T-helper 1 cell treated with Interleukin-12 subunit alpha and Interleukin-12 subunit beta and Interleukin-4 antibody, amounts not matched to agents 30 μg/mL and 1 μg/mL, for 36 hours (primary cell): ENCODE data around the gene ADRM1.

ENCODE experiments used
- H3K27ac Mint-ChIP-seq: one replicate; pipeline ENCODE4 v1.8.0; 2021; ENCODE audit warnings: mild to moderate bottlenecking, mixed read lengths
- H3K27me3 Mint-ChIP-seq: one replicate; pipeline ENCODE4 v1.8.0; 2021; ENCODE audit warnings: low read depth, mixed read lengths
- H3K36me3 Mint-ChIP-seq: one replicate; pipeline ENCODE4 v1.8.0; 2021; ENCODE audit warnings: low read depth, mixed read lengths
- H3K4me1 Mint-ChIP-seq: one replicate; pipeline ENCODE4 v1.8.0; 2021; ENCODE audit warnings: low read depth, mixed read lengths
- H3K4me3 Mint-ChIP-seq: one replicate; pipeline ENCODE4 v1.8.0; 2021; ENCODE audit warnings: mild to moderate bottlenecking, moderate library complexity, mixed read lengths
- H3K9me3 Mint-ChIP-seq: one replicate; pipeline ENCODE4 v1.8.0; 2021; ENCODE audit warnings: mixed read lengths

ADRM1 gene

DNA sequence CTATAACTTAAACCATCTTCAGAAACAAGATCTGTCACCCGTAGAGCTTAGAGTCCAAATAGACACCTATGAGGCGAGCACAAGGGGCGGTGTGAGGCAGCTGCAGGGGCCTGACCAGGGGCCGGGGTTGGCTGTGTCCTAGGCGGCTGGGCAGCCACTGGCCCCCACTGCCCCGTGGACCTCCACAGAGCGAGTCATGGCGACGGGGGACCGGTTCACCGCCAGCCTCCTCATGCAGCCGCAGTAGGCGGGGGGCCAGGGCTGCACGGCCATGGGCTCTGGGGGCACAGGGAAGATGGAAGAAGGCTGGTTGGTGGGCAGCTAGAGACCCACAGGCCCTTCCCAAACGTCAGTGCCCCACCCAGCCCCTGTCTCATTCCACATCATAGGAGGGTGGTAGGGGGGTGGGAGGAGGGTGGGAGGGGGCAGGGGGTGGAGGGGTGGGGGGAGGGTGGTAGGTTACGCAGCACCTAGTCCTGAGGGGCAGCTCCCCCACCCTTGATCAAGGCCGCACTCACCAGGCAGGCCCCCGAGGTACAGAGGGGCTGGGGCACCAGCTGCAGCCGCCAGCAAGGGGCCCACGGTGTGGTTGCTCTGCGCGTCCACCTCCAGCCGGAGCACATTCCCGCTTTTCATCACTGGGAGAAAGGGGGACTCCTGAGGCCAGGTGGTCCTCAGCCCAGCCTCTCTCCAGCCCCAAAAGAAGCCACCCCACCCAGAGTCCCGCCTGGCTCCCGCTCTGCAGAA lies 6.6 kb downstream of the ADRM1 start:
- H3K9me3 Mint-ChIP-seq, result no peaks in the 10 kb centered on the region
- peaks cover 7% of the 10 kb centered on the region for H3K4me1 Mint-ChIP-seq
- H3K27ac Mint-ChIP-seq, result no peak overlapping the region
- no peaks in the 10 kb centered on the region for H3K27me3 Mint-ChIP-seq
- H3K36me3 Mint-ChIP-seq, result peaks cover 13% of the 10 kb centered on the region
- H3K4me3 Mint-ChIP-seq, result no peak overlapping the region

DNA sequence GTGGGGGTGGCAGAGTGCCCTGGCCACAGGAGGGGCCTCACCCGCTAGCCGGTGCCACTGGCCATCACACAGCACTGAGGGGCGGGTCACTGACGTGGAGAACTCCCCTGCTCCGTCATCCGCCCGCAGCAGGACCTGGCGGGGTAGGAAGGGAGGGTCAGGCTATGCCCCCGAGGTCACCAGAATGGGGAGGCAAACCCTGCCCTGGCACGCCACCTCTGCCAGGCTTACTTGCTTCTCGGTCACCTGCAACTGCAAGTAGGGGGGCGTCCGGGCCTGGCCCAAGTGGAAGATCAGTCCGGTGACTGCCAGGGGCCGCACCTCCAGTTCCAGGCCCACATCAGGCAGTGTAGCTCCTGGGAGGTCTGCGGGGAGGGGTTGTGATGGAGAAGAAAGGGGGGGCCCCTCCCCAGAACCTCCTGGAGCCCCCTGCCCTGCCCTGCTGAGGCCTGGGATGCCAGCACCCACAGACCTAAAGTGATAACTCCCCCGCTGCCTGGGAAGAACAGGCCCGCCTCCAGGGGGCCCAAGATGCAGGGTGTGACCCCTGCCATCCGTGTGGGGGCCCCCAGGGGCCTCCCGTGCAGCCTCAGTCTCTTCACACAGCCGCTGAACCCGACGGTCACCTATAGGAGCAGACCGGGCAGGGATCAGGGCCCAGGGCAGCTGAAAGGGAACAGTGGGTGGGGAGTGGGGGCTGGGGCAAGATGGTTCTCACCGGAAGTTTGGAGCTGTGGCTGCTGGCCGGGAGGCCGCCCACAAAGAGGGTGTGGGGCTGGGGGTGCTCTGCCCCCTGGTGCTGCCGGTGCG lies 7.4 kb downstream of the ADRM1 start:
- no peaks in the 10 kb centered on the region for H3K9me3 Mint-ChIP-seq
- no peak overlapping the region for H3K27ac Mint-ChIP-seq
- H3K36me3 Mint-ChIP-seq, result peaks cover 12% of the 10 kb centered on the region
- H3K4me1 Mint-ChIP-seq, result peaks cover 3% of the 10 kb centered on the region
- H3K27me3 Mint-ChIP-seq, result no peaks in the 10 kb centered on the region
- H3K4me3 Mint-ChIP-seq, result no peak overlapping the region

DNA sequence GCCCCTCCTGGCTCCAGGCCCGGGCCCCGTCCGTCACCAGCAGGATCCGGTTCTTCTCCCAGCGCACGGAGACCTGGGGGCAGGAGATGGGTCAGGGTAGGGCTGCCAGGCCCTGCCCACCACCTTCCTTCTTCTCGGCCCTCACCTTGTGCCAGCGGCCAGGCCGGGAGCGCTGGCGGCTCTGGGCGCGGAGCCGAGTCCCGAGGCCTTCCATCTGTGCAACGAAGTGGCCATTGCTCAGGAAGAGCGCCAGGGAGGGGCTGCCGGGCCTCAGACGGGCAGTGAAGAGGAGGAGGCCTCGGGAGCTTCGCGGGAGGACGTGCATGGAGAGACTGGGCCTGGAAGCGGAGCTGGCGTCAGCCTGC lies 7.9 kb downstream of the ADRM1 start:
- no peak overlapping the region for H3K4me3 Mint-ChIP-seq
- H3K9me3 Mint-ChIP-seq, result no peaks in the 10 kb centered on the region
- no peaks in the 10 kb centered on the region for H3K27me3 Mint-ChIP-seq
- H3K4me1 Mint-ChIP-seq, result no peaks in the 10 kb centered on the region
- H3K36me3 Mint-ChIP-seq, result peaks cover 9% of the 10 kb centered on the region
- no peak overlapping the region for H3K27ac Mint-ChIP-seq

DNA sequence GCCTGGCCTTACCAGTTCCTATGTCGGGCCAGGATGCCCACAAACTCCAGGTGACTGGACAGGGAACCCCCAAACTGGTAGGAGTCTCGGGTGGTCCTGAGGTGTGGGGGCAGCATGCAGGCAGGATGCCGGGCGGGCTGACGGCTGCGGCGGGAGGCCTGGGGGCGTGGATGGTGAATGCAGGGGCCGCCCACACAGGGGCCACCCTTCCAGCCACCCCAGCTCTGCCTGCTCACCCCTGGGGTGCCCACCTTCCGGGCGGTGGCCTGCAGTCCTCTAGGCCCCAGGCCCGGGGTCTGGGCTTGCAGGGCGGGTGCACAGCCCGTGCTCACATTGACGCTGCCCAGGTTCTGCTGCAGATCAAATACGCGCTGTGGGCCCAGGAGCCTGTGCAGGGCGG lies 8.4 kb downstream of the ADRM1 start:
- no peaks in the 10 kb centered on the region for H3K4me1 Mint-ChIP-seq
- no peaks in the 10 kb centered on the region for H3K9me3 Mint-ChIP-seq
- no peak overlapping the region for H3K27ac Mint-ChIP-seq

DNA sequence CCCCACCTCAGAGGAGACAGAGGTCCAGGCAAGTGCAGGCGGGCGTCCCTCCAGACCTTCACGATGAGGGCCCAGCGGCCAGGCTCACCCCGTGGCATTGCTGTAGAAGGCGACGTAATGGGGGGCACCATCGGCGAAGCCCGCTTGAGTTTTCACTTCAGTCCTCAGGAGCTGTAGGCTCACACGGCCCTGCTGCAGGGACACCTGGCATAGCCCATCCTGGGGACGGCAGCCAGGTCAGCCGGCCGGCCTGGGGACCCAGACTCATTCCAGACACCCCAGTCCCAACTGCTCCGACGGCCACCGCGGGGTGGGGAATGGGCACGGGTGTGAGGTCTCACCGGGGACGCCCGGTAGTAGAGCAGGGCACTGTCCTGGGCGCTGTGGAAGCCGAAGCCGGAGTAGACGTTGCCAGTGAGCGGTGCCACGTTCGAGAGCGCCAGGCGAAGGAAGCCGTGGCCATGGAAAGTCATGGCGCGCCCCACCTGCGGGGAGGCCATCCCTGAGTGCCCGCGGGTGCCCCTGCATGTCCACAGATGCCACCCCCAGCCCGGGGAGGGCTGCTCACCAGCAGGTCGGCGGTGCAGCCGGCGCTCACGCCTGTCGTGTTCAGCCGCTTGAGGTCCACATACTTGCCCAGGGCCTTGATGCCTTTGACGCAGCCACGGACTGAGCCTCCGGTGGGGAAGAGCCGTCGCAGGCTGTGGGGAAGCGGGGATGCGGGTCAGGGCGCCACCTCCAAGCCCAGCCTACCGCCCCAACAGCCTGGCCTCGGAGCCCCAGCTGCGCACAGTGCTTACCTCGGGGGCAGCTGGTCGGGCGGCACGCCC lies 9.2 kb downstream of the ADRM1 start:
- Mint-ChIP-seq H3K27ac (no peak overlapping the region), H3K36me3 (peaks cover 6% of the 10 kb centered on the region), H3K4me3 (no peak overlapping the region), H3K27me3 (no peaks in the 10 kb centered on the region), H3K9me3 (no peaks in the 10 kb centered on the region), H3K4me1 (no peaks in the 10 kb centered on the region)

More for the DNA sequence above, 8.4 kb downstream of the ADRM1 start:
- Mint-ChIP-seq H3K27me3 (no peaks in the 10 kb centered on the region), H3K36me3 (peaks cover 6% of the 10 kb centered on the region), H3K4me3 (no peak overlapping the region)

DNA sequence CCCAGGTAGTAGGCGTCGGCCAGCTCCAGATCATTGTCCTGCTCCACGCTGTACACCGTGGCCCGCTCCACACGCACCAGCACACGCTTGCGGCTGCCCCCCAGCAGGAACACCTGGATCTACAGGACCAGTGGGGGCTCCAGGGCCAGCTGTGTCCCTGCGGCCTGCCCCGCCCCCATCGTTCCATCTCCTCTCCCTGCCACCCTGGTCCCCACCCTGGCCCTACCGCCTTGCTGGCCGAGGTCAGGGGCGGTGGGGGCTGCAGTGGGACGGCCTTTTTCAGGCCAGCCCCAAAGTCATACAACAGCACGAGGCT lies 9.8 kb downstream of the ADRM1 start:
- H3K4me3 Mint-ChIP-seq, result no peak overlapping the region
- no peaks in the 10 kb centered on the region for H3K9me3 Mint-ChIP-seq
- H3K4me1 Mint-ChIP-seq, result no peaks in the 10 kb centered on the region
- H3K27me3 Mint-ChIP-seq, result no peaks in the 10 kb centered on the region
- no peak overlapping the region for H3K27ac Mint-ChIP-seq
- peaks cover 6% of the 10 kb centered on the region for H3K36me3 Mint-ChIP-seq

DNA sequence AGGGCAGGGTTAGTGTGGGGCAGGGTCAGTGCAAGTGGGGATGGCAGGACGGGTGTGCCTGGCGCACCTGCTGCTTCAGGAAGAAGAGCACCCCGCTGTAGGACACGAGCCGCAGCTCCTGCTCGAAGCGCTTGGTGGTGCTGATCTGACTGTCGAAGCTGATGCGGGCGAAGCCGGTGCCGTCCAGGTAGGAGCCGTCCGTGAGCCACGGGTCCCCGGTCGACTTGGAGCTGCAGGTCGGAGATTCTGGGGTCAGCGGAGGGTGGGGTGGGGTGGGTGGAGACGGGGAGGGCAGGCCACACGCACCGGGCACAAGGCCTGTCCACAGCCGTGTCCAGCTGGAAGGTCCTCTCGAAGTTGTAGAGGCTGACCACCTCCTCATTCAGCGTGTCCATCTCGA lies 10.2 kb downstream of the ADRM1 start:
- H3K36me3 Mint-ChIP-seq, result peaks cover 6% of the 10 kb centered on the region
- H3K27me3 Mint-ChIP-seq, result no peaks in the 10 kb centered on the region
- no peaks in the 10 kb centered on the region for H3K9me3 Mint-ChIP-seq
- no peaks in the 10 kb centered on the region for H3K4me1 Mint-ChIP-seq
- no peak overlapping the region for H3K27ac Mint-ChIP-seq
- no peak overlapping the region for H3K4me3 Mint-ChIP-seq

DNA sequence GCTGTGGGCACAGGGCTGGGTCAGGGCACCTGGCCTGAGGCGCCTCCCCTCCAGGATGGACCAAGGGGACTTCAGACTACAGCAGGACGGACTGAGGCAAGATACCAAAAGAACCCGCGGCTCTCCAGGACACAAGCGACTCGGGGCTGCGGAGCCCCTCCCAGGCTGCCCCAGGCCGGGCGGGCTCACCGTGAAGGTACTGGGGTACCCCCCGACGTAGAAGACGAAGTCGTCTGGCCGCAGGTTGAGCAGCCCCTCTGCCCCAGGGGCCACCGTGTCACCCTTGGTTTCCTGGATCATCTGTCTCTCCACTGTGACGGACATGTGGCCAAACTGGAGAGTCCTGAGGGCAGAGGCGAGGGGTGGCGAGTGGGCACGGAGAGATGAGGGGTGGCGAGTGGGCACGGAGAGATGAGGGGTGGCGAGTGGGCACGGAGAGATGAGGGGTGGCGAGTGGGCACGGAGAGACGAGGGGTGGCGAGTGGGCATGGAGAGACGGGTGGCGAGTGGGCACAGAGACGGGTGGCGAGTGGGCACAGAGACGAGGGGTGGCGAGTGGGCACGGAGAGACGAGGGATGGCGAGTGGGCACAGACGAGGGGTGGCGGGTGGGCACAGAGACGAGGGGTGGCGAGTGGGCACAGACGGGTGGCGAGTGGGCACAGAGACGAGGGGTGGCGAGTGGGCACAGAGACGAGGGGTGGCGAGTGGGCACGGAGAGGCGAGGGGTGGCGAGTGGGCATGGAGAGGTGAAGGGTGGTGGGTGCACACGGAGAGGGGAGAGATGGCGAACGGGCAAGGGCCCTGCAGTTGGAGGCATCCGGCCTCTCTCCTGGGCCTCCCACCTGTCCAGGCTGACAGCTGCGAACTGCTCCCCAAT lies 10.9 kb downstream of the ADRM1 start:
- Mint-ChIP-seq H3K4me1 (no peaks in the 10 kb centered on the region), H3K9me3 (no peaks in the 10 kb centered on the region), H3K27me3 (no peaks in the 10 kb centered on the region), H3K36me3 (peaks cover 2% of the 10 kb centered on the region), H3K27ac (no peak overlapping the region), H3K4me3 (no peak overlapping the region)

DNA sequence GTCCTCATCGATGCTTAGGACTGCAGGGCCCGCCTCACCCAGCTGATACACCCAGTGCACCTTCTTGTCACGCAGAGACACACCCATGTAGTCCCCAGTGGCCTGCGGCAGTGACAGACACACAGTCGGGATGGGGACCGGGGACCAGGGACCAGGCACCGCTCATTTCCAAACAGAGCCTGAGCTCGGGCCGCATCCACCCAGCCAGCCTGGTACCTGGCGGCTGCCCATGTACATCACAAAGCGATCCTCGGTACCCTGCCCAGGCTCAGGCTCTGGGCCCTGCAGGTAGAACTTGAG lies 11.5 kb downstream of the ADRM1 start:
- Mint-ChIP-seq H3K4me3 (no peak overlapping the region), H3K27ac (no peak overlapping the region), H3K9me3 (no peaks in the 10 kb centered on the region), H3K36me3 (no peaks in the 10 kb centered on the region), H3K27me3 (no peaks in the 10 kb centered on the region), H3K4me1 (no peaks in the 10 kb centered on the region)

DNA sequence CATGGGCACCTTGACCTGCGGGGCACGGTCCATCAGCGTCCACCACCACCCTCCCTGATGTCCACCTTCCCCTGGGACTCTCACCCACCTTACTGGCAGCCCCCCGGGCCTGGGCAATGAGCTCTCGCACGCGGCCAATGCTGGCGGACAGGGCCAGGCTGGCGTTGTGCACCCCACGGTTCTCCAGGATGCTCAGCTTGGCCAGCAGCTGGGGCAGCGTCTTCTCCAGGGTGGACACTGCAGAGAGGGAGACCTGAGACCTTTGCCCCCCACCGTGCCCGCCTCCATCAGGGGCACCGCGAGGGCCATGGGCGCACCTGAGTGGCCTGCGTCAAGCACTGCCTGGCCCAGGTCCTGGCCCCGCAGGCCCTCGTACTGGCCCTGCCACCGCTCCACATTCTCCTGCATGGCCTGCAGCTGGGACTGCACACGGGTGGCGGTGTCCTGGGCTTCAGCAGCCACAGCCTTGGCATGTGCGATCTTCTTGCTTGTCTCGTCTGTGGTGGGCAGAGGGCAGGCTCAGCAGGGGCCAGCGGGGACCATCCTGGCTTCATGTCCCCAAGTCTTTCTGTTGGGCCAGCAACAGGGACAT lies 12.0 kb downstream of the ADRM1 start:
- no peaks in the 10 kb centered on the region for H3K36me3 Mint-ChIP-seq
- no peak overlapping the region for H3K27ac Mint-ChIP-seq
- H3K9me3 Mint-ChIP-seq, result no peaks in the 10 kb centered on the region
- no peaks in the 10 kb centered on the region for H3K4me1 Mint-ChIP-seq
- no peaks in the 10 kb centered on the region for H3K27me3 Mint-ChIP-seq
- H3K4me3 Mint-ChIP-seq, result no peak overlapping the region

DNA sequence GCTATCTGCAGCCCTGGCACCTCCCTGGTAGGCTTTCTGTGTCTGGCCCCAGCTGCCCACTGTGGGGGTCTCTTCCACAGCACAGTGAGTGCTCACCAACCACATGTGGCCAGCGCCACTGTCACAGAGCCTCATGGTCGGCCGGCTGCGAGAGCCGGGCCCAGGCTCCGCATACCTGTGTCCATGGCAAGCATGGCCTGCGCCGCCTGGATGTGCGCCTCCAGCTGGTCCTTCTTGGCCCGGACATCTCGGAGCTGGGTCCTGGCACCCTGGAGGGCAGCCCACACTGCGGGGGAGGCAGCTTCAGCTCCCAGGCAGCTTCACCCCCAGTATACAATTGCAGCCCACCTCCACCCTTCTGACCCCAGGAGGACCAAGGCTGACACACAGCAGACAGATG lies 13.0 kb downstream of the ADRM1 start:
- Mint-ChIP-seq H3K9me3 (no peaks in the 10 kb centered on the region), H3K4me3 (no peak overlapping the region), H3K27ac (no peak overlapping the region), H3K36me3 (no peaks in the 10 kb centered on the region), H3K4me1 (no peaks in the 10 kb centered on the region), H3K27me3 (no peaks in the 10 kb centered on the region)

DNA sequence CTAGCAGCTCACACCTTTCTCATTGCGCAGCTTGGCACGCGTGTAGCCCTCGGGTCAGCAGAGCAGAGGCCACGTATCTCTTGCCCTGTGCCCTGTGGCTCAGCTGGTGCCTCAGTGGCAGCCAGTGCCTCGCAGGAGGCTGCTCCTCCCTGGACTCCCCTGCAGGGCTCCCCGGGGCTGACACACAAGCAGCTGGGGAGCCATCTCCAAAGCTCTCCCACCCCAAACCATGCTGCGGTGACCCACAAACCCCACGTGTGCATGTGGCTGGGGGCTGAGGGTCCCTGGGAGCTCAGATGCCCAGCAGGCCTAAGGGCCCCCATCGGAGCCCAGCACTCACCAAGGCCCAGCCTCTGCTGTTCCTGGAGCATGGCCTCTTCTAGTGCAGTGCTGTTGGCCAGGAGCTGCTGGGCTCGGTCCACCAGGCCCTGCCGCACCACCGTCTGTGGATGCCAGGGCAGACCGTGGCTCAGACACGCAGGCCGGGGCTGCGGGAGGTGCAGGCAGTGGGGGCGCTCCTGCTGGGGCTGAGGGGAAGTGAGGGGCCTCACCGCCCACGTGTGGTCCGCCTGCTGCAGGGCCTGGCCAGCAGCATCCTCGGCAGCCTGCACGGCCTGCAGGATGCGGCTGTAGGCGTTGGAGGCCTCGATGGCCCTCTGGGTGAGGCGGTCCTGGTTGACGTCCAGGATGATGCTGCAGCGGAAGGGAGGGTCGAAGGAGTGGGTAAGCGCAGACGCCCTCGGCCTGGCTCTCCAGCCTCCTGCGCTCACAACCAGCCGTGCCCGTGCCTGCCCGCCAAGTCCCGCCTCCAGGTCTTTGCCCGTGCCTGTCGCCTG lies 13.8 kb downstream of the ADRM1 start:
- H3K36me3 Mint-ChIP-seq, result no peaks in the 10 kb centered on the region
- H3K9me3 Mint-ChIP-seq, result no peaks in the 10 kb centered on the region
- no peaks in the 10 kb centered on the region for H3K27me3 Mint-ChIP-seq
- no peak overlapping the region for H3K4me3 Mint-ChIP-seq
- no peaks in the 10 kb centered on the region for H3K4me1 Mint-ChIP-seq
- no peak overlapping the region for H3K27ac Mint-ChIP-seq

DNA sequence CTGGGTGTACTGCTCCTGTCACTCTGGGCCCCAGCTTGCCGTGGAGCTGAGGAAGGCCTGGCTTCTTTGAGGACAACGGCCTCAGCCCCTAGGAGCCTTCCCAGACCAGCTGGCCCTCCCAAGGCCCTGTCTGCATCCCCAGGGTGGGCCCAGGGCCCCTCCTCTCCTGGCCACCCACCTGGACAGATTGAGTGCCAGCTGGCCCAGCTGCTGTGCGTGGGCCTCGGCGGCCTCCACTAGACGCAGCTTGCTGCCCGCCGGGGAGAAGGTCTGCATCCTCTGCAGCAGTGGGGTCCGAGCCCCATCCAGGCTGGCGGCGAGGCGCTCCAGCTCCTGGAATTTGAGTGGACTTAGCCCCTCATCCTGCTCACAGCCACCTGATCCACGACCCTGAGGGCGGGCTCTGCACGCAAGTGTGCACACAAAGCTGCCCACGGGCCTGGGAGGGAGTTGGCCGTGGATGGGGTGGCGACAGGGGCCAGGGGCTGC lies 14.4 kb downstream of the ADRM1 start:
- H3K27ac Mint-ChIP-seq, result no peak overlapping the region

More for the DNA sequence above, 14.4 kb downstream of the ADRM1 start:
- Mint-ChIP-seq H3K9me3 (no peaks in the 10 kb centered on the region), H3K4me1 (no peaks in the 10 kb centered on the region), H3K27me3 (no peaks in the 10 kb centered on the region), H3K36me3 (no peaks in the 10 kb centered on the region), H3K4me3 (no peak overlapping the region)
